Endothelial cell of hepatic sinusoid (primary cell): ENCODE data around the gene HOXA1.
"Not testable (repeated sequence)": the region's sequence is repeated elsewhere in the genome, so short reads cannot be mapped to it uniquely, and the experiment has no call there.

Experiments
- in situ Hi-C: cut with HindIII; loops from 2 replicates; pipeline ENCODE4 v1.10.0; 2017; ENCODE audit warnings: low sequenced_read_pairs

HOXA1 gene

DNA sequence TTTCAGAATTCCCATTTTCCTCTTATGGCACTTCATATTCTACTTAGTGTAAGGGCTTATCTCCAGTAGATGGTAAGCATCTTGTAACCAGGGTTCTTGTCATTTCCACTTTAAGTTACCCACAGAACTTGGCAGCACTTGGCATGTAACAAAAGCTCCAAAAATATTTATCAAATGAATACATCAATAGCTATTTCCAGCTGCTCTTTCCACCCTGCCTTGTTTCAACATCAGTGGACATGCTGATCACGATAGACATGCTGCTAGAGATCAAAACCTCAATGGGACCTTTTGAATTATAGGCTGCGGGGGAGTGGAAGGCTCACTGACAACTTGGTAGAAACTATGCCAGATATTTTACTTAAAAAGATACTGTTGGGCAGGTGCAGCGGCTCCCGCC is 32.9 kb downstream of the HOXA1 start:
- in situ Hi-C loops = no loop called here

DNA sequence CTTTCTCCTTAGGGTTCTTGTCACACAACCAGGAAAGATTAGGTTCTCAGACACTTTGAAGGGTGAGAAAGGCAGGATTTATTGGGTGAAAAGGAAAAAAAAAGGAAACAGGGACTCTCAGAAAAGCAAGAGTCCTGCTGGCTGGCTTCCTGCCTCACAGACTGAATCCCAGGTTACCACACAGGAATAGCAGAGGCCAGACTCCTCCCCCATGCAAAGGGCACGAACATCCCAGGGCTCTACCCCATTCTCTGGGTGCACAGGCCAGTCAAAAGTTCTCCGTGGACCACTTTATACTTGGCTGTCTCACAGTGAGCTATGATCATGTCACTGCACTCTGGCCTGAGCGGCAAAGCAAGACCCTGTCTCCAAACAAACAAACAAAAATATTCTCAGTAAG is 42.6 kb downstream of the HOXA1 start:
- in situ Hi-C loops = no loop called here

DNA sequence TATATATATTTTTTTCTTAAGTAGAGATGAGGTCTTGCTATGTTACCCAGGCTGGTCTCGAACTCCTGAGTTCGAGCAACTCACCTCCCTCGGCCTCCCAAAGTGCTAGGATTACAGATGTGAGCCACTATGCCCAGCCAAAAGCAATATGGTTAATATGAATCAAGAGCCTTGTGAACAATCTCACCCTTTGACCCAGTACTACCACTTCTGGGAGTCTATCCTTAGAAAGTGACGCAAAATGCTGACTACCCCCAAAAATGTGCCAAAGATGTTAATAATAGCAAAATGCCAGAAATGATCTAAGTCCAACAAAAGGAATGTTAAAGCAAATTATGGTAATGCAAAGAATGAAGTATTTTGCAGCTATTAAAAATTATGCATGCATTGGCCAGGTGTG is 44.3 kb downstream of the HOXA1 start:
- in situ Hi-C loops = no loop called here

DNA sequence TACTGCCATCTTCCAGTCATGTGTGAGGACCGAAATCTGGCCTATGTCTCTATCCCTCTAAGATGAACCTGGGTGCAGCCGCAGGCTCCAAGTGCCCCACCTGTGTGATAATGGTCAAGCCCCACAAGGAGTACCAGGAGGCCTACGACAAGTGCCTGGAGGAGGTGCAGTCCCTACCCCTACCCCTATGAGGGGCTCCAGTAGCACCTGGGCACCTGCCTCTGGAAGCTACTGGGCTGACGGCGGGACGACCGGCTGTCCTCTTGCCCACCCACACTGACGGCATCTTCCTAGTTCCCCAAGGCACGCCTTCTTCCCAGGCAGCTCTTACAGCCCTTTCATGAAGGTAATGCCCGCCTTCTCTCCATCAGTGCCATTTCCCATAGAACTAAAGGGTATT is 47.4 kb downstream of the HOXA1 start:
- in situ Hi-C loops = no loop called here

DNA sequence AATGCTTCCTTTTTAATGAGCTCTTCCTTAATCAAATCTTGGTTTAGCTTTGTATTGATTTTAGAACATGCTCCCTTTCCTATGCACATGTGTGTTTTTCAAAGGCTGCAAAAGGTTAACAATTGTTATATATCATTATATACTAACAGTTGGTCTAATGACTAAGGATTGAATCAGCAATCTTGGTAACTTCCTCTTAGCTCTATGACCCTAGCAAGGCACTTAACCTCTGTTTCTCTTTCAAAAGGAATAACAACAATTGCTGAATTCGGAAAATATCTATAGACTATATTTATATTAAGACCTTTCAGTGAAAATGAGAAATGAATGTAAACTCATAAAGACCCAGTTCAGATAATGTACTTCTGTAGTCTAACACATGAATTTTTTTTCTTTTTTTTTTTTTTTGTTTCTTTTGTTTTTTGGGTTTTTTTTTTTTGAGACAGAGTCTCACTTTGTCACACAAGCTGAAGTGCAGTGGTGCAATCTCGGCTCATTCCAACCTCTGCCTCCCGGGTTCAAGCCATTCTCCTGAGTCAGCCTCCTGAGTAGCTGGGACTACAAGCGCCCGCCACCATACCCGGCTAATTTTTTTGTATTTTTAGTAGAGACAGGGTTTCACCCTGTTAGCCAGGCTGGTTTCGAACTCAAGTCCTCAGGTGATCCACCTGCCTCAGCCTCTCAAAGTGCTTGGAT is 48.8 kb downstream of the HOXA1 start:
- in situ Hi-C loops = no loop called here

DNA sequence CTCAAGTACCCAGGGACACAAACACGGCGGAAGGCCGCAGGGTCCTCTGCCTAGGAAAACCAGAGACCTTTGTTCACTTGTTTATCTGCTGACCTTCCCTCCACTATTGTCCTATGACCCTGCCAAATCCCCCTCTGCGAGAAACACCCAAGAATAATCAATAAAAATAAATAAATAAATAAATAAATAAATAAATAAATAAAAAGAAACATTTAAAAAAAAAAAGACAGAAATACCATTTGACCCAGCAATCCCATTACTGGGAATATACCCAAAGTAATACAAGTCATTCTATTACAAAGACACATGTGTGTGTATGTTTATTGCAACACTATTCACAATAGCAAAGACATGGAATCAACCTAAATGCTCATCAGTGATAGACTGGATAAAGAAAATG is 49.8 kb downstream of the HOXA1 start:
- in situ Hi-C loops = not testable (repeated sequence)

DNA sequence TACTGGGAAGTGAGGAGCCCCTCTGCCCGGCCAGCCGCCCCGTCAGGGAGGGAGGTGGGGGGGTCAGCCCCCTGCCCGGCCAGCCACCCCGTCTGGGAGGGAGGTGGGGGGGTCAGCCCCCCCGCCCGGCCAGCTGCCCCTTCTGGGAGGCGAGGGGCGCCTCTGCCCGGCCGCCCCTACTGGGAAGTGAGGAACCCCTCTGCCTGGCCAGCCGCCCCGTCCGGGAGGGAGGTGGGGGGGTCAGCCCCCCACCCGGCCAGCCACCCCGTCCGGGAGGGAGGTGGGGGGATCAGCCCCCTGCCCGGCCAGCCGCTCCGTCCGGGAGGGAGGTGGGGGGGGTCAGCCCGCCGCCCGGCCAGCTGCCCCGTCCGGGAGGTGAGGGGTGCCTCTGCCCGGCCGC is 50.7 kb downstream of the HOXA1 start:
- in situ Hi-C loops = not testable (repeated sequence)
